ENCODE data around the gene KLHL29.

The KLHL29 gene

GRCh38 chr2:23410596-23410995, 25.6 kb downstream of the KLHL29 start:
- Histone ChIP-seq H3K4me3 (replicated peaks; ENCODE audit: insufficient read depth, low read length) (no peak overlapping the region), H3K27ac (replicated peaks) (no peak overlapping the region), H3K27me3 (ENCODE audit: insufficient read depth, poor library complexity, severe bottlenecking) (no peaks in the 10 kb centered on the region)
- DNase-seq (ENCODE audit: low read depth in 1 of 2, low spot score in 1 of 2), result no peak
- no peak for TF ChIP-seq REST (IDR thresholded peaks at IDR 0.05; ENCODE audit: insufficient replicate concordance, low read depth)
- no peak for TF ChIP-seq SPI1 (IDR thresholded peaks at IDR 0.05; ENCODE audit: borderline replicate concordance, low read depth)
- no peak for TF ChIP-seq GABPA (IDR thresholded peaks at IDR 0.05; ENCODE audit: low read depth)

DNA sequence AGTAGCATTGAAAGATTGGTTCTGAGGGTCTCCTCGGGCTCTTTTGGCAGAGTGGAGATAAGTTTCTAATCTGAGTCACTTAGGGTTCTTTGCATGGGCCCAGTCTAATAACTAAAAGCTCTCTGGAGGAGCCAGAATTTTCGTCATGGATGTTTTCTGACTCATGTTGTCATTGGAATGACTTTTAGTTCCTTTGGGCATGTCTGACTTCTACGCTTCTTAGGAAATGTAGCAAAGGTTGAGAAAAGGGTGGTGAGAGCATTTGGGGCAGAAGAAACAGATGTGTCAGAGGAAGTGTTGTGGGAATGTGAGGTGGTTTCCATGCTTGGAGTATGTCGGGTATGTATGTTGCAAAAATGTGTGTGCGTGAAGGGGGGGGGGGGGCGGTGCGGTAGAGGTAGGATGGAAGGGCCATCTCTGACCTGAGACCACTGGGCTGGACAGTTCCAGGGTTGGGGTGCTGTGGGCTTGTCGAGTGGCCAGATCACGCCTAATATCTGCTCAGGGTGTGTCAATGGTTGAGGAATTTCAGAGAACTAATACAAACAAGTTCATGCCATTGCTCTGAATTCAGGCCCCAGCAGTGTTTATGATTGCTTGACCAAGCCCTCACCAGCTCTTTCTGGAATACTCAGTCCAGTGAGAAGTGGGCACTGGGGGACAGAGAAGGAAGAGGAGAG, 26.9 kb downstream of the KLHL29 start:
- Histone ChIP-seq H3K27me3 (ENCODE audit: insufficient read depth, poor library complexity, severe bottlenecking) (no peaks in the 10 kb centered on the region), H3K27ac (replicated peaks) (no peak overlapping the region), H3K4me3 (replicated peaks; ENCODE audit: insufficient read depth, low read length) (no peak overlapping the region)
- no peak for DNase-seq (ENCODE audit: low read depth in 1 of 2, low spot score in 1 of 2)
- TF ChIP-seq GABPA (IDR thresholded peaks at IDR 0.05; ENCODE audit: low read depth) (no peak), SPI1 (IDR thresholded peaks at IDR 0.05; ENCODE audit: borderline replicate concordance, low read depth) (no peak), CTCF (IDR thresholded peaks at IDR 0.05; ENCODE audit: insufficient read depth, low read length) (no peak), POLR2AphosphoS5 (IDR thresholded peaks at IDR 0.05; ENCODE audit: low read depth) (no peak)

- Histone ChIP-seq H3K4me3 (replicated peaks; ENCODE audit: insufficient read depth, low read length) (no peak overlapping the region), H3K27ac (replicated peaks) (no peak overlapping the region), H3K27me3 (ENCODE audit: insufficient read depth, poor library complexity, severe bottlenecking) (no peaks in the 10 kb centered on the region)
- TF ChIP-seq SPI1 (IDR thresholded peaks at IDR 0.05; ENCODE audit: borderline replicate concordance, low read depth) (no peak), REST (IDR thresholded peaks at IDR 0.05; ENCODE audit: insufficient replicate concordance, low read depth) (no peak), GABPA (IDR thresholded peaks at IDR 0.05; ENCODE audit: low read depth) (no peak), CTCF (IDR thresholded peaks at IDR 0.05; ENCODE audit: insufficient read depth, low read length) (no peak), POLR2AphosphoS5 (IDR thresholded peaks at IDR 0.05; ENCODE audit: low read depth) (no peak)
- no peak for DNase-seq (ENCODE audit: low read depth in 1 of 2, low spot score in 1 of 2)
Measured at GRCh38 chr2:23412556-23413155, 27.7 kb downstream of the KLHL29 start.

GRCh38 chr2:23413641-23414040, 28.7 kb downstream of the KLHL29 start:
- no peak overlapping the region for H3K4me3 ChIP-seq (replicated peaks; ENCODE audit: insufficient read depth, low read length)
- no peak overlapping the region for H3K27ac ChIP-seq (replicated peaks)
- DNase-seq (ENCODE audit: low read depth in 1 of 2, low spot score in 1 of 2), result no peak
- no peaks in the 10 kb centered on the region for H3K27me3 ChIP-seq (ENCODE audit: insufficient read depth, poor library complexity, severe bottlenecking)
- no peak for TF ChIP-seq GABPA (IDR thresholded peaks at IDR 0.05; ENCODE audit: low read depth)
- no peak for TF ChIP-seq REST (IDR thresholded peaks at IDR 0.05; ENCODE audit: insufficient replicate concordance, low read depth)
- TF ChIP-seq POLR2AphosphoS5 (IDR thresholded peaks at IDR 0.05; ENCODE audit: low read depth), result no peak
- no peak for TF ChIP-seq SPI1 (IDR thresholded peaks at IDR 0.05; ENCODE audit: borderline replicate concordance, low read depth)

Data from HL-60 (cell line).